Stimulated activated effector memory CD8-positive, alpha-beta T cell treated with anti-CD3 and anti-CD28 coated beads, Interleukin-12 subunit alpha, Interleukin-12 subunit beta, amount 100 ng/mL, for 72 hours (primary cell): ENCODE measurements around the gene SRBD1.

ENCODE experiments used
- ATAC-seq: fragments of 150-1000 bp; cut with Tn5 transposase; 2 replicates; pipeline ENCODE4 v1.10.0; 2021
- DNase-seq, 2 donors: peaks; one replicate each; pipeline ENCODE4 v3.0.0; 2021 to 2022; ENCODE audit warnings: low spot score in 2 of 2
- H3K27ac Mint-ChIP-seq: one replicate; pipeline ENCODE4 v1.8.0; 2022; ENCODE audit warnings: mild to moderate bottlenecking, mixed read lengths
- H3K36me3 Mint-ChIP-seq: one replicate; pipeline ENCODE4 v1.8.0; 2022; ENCODE audit warnings: mild to moderate bottlenecking, mixed read lengths
- H3K4me1 Mint-ChIP-seq: one replicate; pipeline ENCODE4 v1.8.0; 2022; ENCODE audit warnings: mixed read lengths
- H3K4me3 Mint-ChIP-seq: one replicate; pipeline ENCODE4 v1.8.0; 2022; ENCODE audit warnings: mild to moderate bottlenecking, mixed read lengths
- H3K9me3 Mint-ChIP-seq: one replicate; pipeline ENCODE4 v1.8.0; 2022; ENCODE audit warnings: mixed read lengths

The SRBD1 gene

GRCh38 chr2:45388541-45389100 lies 222.4 kb downstream of the SRBD1 start:
- Mint-ChIP-seq H3K4me1 (no peaks in the 10 kb centered on the region), H3K27ac (no peak overlapping the region), H3K36me3 (peaks cover 13% of the 10 kb centered on the region), H3K9me3 (no peaks in the 10 kb centered on the region), H3K4me3 (no peak overlapping the region)
- no peak for DNase-seq
- no peak for ATAC-seq

GRCh38 chr2:45382744-45383143 lies 228.3 kb downstream of the SRBD1 start:
- DNase-seq (no peak), ATAC-seq (no peak)
- Mint-ChIP-seq H3K36me3 (no peaks in the 10 kb centered on the region), H3K9me3 (no peaks in the 10 kb centered on the region), H3K27ac (no peak overlapping the region), H3K4me1 (no peaks in the 10 kb centered on the region), H3K4me3 (no peak overlapping the region)

GRCh38 chr2:45380131-45380836 lies 230.8 kb downstream of the SRBD1 start:
- no peak for DNase-seq

DNA sequence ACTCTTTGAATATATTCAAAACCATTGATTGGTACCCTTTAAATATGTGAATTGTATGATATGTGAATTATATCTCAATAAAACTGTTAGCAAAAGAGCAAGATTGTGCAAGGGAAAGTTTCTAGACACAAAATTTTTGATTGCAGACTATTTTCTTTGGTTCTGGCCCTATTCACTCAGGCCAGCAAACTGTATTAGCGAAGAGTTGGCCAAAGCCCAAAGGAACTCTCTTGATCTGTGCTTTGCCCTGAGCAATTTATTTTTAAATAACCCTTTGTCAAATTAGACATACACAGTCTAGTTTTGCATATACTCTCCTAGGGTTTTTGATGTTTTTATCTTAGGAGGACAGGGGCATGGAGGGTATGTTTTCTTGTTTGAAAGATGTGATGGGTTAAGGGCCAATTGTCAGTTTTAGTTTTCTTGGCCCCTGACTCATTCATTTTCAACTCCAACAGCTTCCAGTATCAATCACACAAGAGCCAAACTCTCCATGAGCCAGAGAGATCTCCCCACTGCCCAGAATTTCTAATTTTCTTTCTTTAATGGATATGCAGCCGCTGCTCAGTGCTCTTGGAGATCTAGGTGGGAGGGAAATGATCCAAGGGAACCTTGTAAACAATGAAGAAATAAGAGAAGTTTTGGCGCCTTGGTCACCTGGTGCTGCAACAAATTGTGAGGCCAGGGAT lies 231.5 kb downstream of the SRBD1 start:
- H3K27ac Mint-ChIP-seq: no peak overlapping the region
- H3K4me3 Mint-ChIP-seq: no peak overlapping the region
- no peak for ATAC-seq

More at GRCh38 chr2:45380131-45380836, 230.8 kb downstream of the SRBD1 start:
- no peaks in the 10 kb centered on the region for H3K4me1 Mint-ChIP-seq
- no peak overlapping the region for H3K4me3 Mint-ChIP-seq
- no peak overlapping the region for H3K27ac Mint-ChIP-seq
- H3K36me3 Mint-ChIP-seq: no peaks in the 10 kb centered on the region
- no peak for ATAC-seq
- H3K9me3 Mint-ChIP-seq: no peaks in the 10 kb centered on the region

GRCh38 chr2:45373534-45373933 lies 237.5 kb downstream of the SRBD1 start:
- H3K4me3 Mint-ChIP-seq: no peak overlapping the region
- no peaks in the 10 kb centered on the region for H3K9me3 Mint-ChIP-seq
- ATAC-seq (no peak), DNase-seq (no peak)
- H3K4me1 Mint-ChIP-seq: no peaks in the 10 kb centered on the region
- H3K36me3 Mint-ChIP-seq: no peaks in the 10 kb centered on the region
- H3K27ac Mint-ChIP-seq: no peak overlapping the region

More for the DNA sequence above, 231.5 kb downstream of the SRBD1 start:
- Mint-ChIP-seq H3K9me3 (no peaks in the 10 kb centered on the region), H3K4me1 (no peaks in the 10 kb centered on the region), H3K36me3 (no peaks in the 10 kb centered on the region)
- DNase-seq: no peak

- Mint-ChIP-seq H3K4me1 (no peaks in the 10 kb centered on the region), H3K27ac (no peak overlapping the region), H3K36me3 (no peaks in the 10 kb centered on the region), H3K9me3 (no peaks in the 10 kb centered on the region), H3K4me3 (no peak overlapping the region)
- no peak for DNase-seq
- no peak for ATAC-seq
These were observed 240.7 kb downstream of the SRBD1 start for GRCh38 chr2:45370369-45370768.

- no peaks in the 10 kb centered on the region for H3K36me3 Mint-ChIP-seq
- no peak overlapping the region for H3K4me3 Mint-ChIP-seq
- H3K4me1 Mint-ChIP-seq: no peaks in the 10 kb centered on the region
- H3K9me3 Mint-ChIP-seq: no peaks in the 10 kb centered on the region
- ATAC-seq: no peak
- H3K27ac Mint-ChIP-seq: no peak overlapping the region
- no peak for DNase-seq
These were observed 242.3 kb downstream of the SRBD1 start for GRCh38 chr2:45368792-45369191.

- Mint-ChIP-seq H3K36me3 (no peaks in the 10 kb centered on the region), H3K4me3 (no peak overlapping the region), H3K9me3 (no peaks in the 10 kb centered on the region), H3K4me1 (no peaks in the 10 kb centered on the region), H3K27ac (no peak overlapping the region)
- no peak for ATAC-seq
- DNase-seq: no peak
These were observed 249.4 kb downstream of the SRBD1 start for GRCh38 chr2:45361666-45362065.

- Mint-ChIP-seq H3K27ac (no peak overlapping the region), H3K36me3 (no peaks in the 10 kb centered on the region), H3K4me3 (no peak overlapping the region), H3K9me3 (no peaks in the 10 kb centered on the region), H3K4me1 (no peaks in the 10 kb centered on the region)
- ATAC-seq (no peak), DNase-seq (no peak)
These were observed 256.3 kb downstream of the SRBD1 start for GRCh38 chr2:45354776-45355175.

GRCh38 chr2:45353879-45354278 lies 257.2 kb downstream of the SRBD1 start:
- Mint-ChIP-seq H3K9me3 (no peaks in the 10 kb centered on the region), H3K4me3 (no peak overlapping the region), H3K36me3 (no peaks in the 10 kb centered on the region), H3K4me1 (no peaks in the 10 kb centered on the region), H3K27ac (no peak overlapping the region)
- ATAC-seq: no peak
- DNase-seq: no peak

DNA sequence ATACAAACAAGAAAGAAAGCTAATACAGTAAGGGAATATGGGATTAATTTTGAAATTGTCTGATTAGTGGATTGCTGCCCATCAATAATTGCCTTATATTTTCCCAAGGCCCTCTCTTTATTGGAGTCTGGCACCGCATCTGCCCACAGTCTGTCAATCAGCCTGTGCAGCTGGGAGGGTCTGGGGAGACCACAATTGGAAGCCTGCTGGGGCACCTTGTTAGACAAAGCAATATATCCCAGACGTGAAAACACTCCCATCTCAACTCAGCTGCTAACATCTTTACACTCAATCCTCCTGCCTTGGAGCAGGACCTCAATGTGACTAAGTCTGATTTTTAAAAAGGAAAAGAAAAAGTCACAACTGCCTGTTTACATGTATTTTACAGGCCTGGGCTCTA lies 258.6 kb downstream of the SRBD1 start:
- Mint-ChIP-seq H3K9me3 (no peaks in the 10 kb centered on the region), H3K36me3 (no peaks in the 10 kb centered on the region), H3K4me3 (no peak overlapping the region), H3K4me1 (no peaks in the 10 kb centered on the region), H3K27ac (no peak overlapping the region)
- ATAC-seq: no peak
- DNase-seq: no peak

GRCh38 chr2:45345331-45346234 lies 265.5 kb downstream of the SRBD1 start:
- DNase-seq (peak in 1 of 2 donors; percentile 18), ATAC-seq (no peak)

DNA sequence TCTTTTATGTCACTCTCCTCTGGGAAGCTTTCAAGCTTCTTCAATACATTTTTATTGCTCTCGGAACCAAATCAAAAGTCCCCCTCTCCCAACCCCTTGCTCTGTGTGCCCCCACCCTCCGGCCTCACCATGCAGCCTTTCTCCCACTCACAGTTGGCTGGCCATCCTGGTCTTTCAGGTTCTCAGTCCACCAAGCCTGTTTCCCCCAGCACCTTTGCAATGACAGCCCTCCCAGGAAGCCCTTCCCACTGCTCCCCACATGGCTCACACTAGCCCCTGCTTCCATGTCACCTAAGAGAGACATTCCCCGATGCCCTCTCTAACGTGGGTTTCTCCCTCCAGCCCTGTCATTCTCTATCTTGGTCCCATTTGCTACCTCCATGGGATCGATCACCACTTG lies 266.6 kb downstream of the SRBD1 start:
- Mint-ChIP-seq H3K27ac (no peak overlapping the region), H3K4me1 (no peaks in the 10 kb centered on the region), H3K4me3 (no peak overlapping the region), H3K36me3 (no peaks in the 10 kb centered on the region), H3K9me3 (no peaks in the 10 kb centered on the region)
- no peak for ATAC-seq
- peak in 1 of 2 donors; percentile 30 for DNase-seq

More at GRCh38 chr2:45345331-45346234, 265.5 kb downstream of the SRBD1 start:
- Mint-ChIP-seq H3K4me1 (no peaks in the 10 kb centered on the region), H3K27ac (no peak overlapping the region), H3K36me3 (no peaks in the 10 kb centered on the region), H3K4me3 (no peak overlapping the region), H3K9me3 (no peaks in the 10 kb centered on the region)

GRCh38 chr2:45344071-45344470 lies 267.0 kb downstream of the SRBD1 start:
- Mint-ChIP-seq H3K36me3 (no peaks in the 10 kb centered on the region), H3K27ac (no peak overlapping the region)

More at GRCh38 chr2:45344071-45344470, 267.0 kb downstream of the SRBD1 start:
- no peaks in the 10 kb centered on the region for H3K9me3 Mint-ChIP-seq
- no peaks in the 10 kb centered on the region for H3K4me1 Mint-ChIP-seq
- ATAC-seq (no peak), DNase-seq (no peak)
- H3K4me3 Mint-ChIP-seq: no peak overlapping the region
